ENCODE data around the gene PDCL2. TPM values are rescaled to one million over a fixed set of nuclear protein-coding genes. Genes with fewer than 3 reads are reported as not detected.

Gene PDCL2
- total and polyA plus RNA-seq, 9 of the 15 experiments (the other 6 are each of a cell fraction or from before 2014, with no cell fraction given), result 0.62 to 2.5 (median 1.2) TPM

GRCh38 chr4:55546756-55547465, 45.1 kb downstream of the PDCL2 start, which contains the start of gene CLOCK (continued):
- TF ChIP-seq ZNF197 (CRISPR knock-in tag; IDR thresholded peaks at IDR 0.05; ENCODE audit: low read depth) (no peak), ZNF3 (CRISPR knock-in tag; IDR thresholded peaks at IDR 0.05) (no peak), RBM39 (optimal IDR thresholded peaks at IDR 0.05; ENCODE audit: low read depth, low read length) (no peak), GATAD2A (IDR thresholded peaks at IDR 0.05) (no peak), ZNF79 (CRISPR knock-in tag; IDR thresholded peaks at IDR 0.05; ENCODE audit: low read depth) (no peak), NFYB (IDR thresholded peaks at IDR 0.05; ENCODE audit: extremely low read depth, insufficient read length) (no peak), SREBF1 (IDR thresholded peaks at IDR 0.05; ENCODE audit: borderline replicate concordance, low read depth, low read length) (no peak), ZNF644 (tag; IDR thresholded peaks at IDR 0.05; ENCODE audit: low read depth) (no peak), ARID4B (CRISPR knock-in tag; IDR thresholded peaks at IDR 0.05) (no peak; the same call in 1 of the 2 replicates), HDAC6 (IDR thresholded peaks at IDR 0.05; ENCODE audit: low read depth, low read length) (no peak), RFX5 (IDR thresholded peaks at IDR 0.05; ENCODE audit: low read depth, low read length) (no peak), PRPF4 (IDR thresholded peaks at IDR 0.05; ENCODE audit: insufficient read depth, low read depth, low read length, poor library complexity, severe bottlenecking) (peak; percentile 12), PHF21A (IDR thresholded peaks at IDR 0.05; ENCODE audit: borderline replicate concordance, low read depth) (peak; percentile 100), ZNF12 (CRISPR knock-in tag; IDR thresholded peaks at IDR 0.05) (no peak), HMG20B (CRISPR knock-in tag; IDR thresholded peaks at IDR 0.05) (no peak)
- TF ChIP-seq, protein P1, sequence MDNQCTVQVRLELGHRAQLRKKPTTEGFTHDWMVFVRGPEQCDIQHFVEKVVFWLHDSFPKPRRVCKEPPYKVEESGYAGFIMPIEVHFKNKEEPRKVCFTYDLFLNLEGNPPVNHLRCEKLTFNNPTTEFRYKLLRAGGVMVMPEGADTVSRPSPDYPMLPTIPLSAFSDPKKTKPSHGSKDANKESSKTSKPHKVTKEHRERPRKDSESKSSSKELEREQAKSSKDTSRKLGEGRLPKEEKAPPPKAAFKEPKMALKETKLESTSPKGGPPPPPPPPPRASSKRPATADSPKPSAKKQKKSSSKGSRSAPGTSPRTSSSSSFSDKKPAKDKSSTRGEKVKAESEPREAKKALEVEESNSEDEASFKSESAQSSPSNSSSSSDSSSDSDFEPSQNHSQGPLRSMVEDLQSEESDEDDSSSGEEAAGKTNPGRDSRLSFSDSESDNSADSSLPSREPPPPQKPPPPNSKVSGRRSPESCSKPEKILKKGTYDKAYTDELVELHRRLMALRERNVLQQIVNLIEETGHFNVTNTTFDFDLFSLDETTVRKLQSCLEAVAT (IDR thresholded peaks at IDR 0.05), result no peak
- TF ChIP-seq, protein P2, sequence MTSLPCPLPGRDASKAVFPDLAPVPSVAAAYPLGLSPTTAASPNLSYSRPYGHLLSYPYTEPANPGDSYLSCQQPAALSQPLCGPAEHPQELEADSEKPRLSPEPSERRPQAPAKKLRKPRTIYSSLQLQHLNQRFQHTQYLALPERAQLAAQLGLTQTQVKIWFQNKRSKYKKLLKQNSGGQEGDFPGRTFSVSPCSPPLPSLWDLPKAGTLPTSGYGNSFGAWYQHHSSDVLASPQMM (CRISPR knock-in tag; IDR thresholded peaks at IDR 0.05), result no peak
- TF ChIP-seq, protein P3, sequence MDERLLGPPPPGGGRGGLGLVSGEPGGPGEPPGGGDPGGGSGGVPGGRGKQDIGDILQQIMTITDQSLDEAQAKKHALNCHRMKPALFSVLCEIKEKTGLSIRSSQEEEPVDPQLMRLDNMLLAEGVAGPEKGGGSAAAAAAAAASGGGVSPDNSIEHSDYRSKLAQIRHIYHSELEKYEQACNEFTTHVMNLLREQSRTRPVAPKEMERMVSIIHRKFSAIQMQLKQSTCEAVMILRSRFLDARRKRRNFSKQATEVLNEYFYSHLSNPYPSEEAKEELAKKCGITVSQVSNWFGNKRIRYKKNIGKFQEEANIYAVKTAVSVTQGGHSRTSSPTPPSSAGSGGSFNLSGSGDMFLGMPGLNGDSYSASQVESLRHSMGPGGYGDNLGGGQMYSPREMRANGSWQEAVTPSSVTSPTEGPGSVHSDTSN (CRISPR knock-in tag; IDR thresholded peaks at IDR 0.05; ENCODE audit: low read depth), result no peak
- TF ChIP-seq, protein P3 (tag; conservative IDR thresholded peaks at IDR 0.05; ENCODE audit: low read depth), result no peak

All from K562 (cell line).